Esophagus squamous epithelium (tissue), 5 donors: Measurements from ENCODE around the gene NOM1. TPM values are rescaled to one million over a fixed set of nuclear protein-coding genes. Genes with fewer than 3 reads are reported as not detected.

ENCODE experiments used
- DNase-seq: peaks from one replicate; lab custom pipeline; 2025; lab: John Stamatoyannopoulos, UW
- H3K27ac ChIP-seq, 4 donors: fragments of 200-600 bp; sonication (generic); one replicate each; pipeline ENCODE4 v1.5.1; 2016 to 2019; ENCODE audit warnings: mild to moderate bottlenecking in 1 of 4
- H3K27me3 ChIP-seq, 4 donors: fragments of 200-600 bp; sonication (generic); 1 replicate in 3 of 4; 2 replicates in 1 of 4; pipeline versions ENCODE4 v1.5.1 to v1.6.0; 2017 to 2021; ENCODE audit warnings: antibody characterized with exemption in 1 of 4
- H3K36me3 ChIP-seq, 3 donors: fragments of 200-600 bp; sonication (generic); one replicate each; pipeline ENCODE4 v1.5.1; 2016 to 2019
- H3K4me1 ChIP-seq, 3 donors: fragments of 200-600 bp; sonication (generic); one replicate each; pipeline ENCODE4 v1.5.1; 2017 to 2019
- H3K4me3 ChIP-seq, 4 donors: fragments of 200-600 bp; sonication (generic); 1 replicate in 3 of 4; 2 replicates in 1 of 4; pipeline ENCODE4 v1.5.1; 2016 to 2019; ENCODE audit warnings: mild to moderate bottlenecking in 2 of 4, moderate library complexity in 1 of 4
- H3K9me3 ChIP-seq, 3 donors: fragments of 200-600 bp; sonication (generic); one replicate each; pipeline ENCODE4 v1.5.1; 2016 to 2019
- POLR2A ChIP-seq, 4 donors: fragments of 450-650 bp; IDR thresholded peaks; one replicate each; pipeline ENCODE4 v1.6.1; 2017; ENCODE audit warnings: antibody characterized with exemption in 4 of 4, mild to moderate bottlenecking in 4 of 4, moderate library complexity in 3 of 4
- WGBS, 2 donors: methylation state at CpG; one replicate each; pipeline ENCODE4 v1.1.5; 2018; 5-methylcytosine and 5-hydroxymethylcytosine counted together
- intact Hi-C: fragments of 100-400 bp; cut with DNase I; formaldehyde crosslinking; loops from one replicate; pipeline ENCODE4 v1.15.0; 2022
- total RNA-seq, 4 donors: library from RNA; depleted of rRNA; stranded (reverse); fragments of >200 nt; gene quantifications; one replicate each; pipeline ENCODE4 v1.1.0, GENCODE V29; 2016
- TF ChIP-seq, protein P1 (sequence below), 6 experiments: fragments of 450-650 bp in 4 of 6; fragments of 200-600 bp in 2 of 6; sonication (generic) in 2 of 6; IDR thresholded peaks; one replicate each; pipeline ENCODE4 v1.5.1; 2016 to 2019; ENCODE audit warnings: antibody characterized with exemption in 6 of 6, mild to moderate bottlenecking in 4 of 6, moderate library complexity in 4 of 6
- donor health status: DM: yes; HTN: yes; CAD: no.

The NOM1 gene
- total RNA-seq, 4 donors from 2014 or later, result 4.6 to 26.9 (median 17.8) TPM

DNA sequence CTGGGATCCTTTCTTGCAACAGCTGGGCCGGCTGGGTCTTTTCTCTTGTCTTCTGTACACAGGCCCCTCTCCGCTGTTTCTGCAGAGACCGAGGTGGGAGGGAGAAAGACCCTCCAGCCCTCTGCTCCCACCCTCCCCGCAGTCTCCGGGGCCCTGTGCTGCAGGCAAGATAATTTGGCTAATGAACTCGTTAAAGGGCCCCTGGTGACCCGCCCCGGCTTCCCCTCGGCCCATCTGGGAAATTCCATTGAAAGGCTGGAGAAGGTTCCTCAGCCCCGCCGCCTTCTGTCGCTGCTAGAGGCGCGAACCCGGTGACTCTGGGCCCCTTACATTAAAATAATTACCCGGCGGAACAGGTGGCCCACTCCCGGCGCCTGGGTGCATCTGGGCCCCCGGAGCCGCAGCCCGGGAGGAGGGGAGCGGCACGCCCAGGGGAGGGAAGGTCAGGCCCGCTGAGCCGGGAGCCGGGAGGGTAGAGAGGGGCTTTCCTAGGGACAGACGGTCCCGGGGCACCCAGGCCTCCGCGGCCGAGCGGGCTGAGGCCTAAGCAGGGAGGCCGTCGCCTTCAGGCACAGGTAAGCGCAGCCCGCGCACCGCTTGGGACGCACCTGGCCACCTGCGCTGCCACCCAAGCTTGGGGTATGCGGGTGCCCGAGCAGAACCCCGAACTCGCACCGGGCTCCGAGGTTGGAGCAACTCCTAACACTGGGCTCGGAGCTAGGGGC is 68.3 kb downstream of the NOM1 start:
- H3K4me1 ChIP-seq, result peaks cover 15 to 42% (median 17%) of the 10 kb centered on the region in 3 donors
- no peaks in the 10 kb centered on the region for H3K36me3 ChIP-seq
- H3K27me3 ChIP-seq, result peaks cover 31 to 100% (median 55%) of the 10 kb centered on the region in 4 donors
- no peak overlapping the region for H3K4me3 ChIP-seq
- H3K9me3 ChIP-seq, result no peaks in the 10 kb centered on the region
- WGBS, 2 donors, result 4 to 30% methylated on average over 6 to 13 of the region's 48 CpGs
- no peak for DNase-seq
- TF ChIP-seq, protein P1, sequence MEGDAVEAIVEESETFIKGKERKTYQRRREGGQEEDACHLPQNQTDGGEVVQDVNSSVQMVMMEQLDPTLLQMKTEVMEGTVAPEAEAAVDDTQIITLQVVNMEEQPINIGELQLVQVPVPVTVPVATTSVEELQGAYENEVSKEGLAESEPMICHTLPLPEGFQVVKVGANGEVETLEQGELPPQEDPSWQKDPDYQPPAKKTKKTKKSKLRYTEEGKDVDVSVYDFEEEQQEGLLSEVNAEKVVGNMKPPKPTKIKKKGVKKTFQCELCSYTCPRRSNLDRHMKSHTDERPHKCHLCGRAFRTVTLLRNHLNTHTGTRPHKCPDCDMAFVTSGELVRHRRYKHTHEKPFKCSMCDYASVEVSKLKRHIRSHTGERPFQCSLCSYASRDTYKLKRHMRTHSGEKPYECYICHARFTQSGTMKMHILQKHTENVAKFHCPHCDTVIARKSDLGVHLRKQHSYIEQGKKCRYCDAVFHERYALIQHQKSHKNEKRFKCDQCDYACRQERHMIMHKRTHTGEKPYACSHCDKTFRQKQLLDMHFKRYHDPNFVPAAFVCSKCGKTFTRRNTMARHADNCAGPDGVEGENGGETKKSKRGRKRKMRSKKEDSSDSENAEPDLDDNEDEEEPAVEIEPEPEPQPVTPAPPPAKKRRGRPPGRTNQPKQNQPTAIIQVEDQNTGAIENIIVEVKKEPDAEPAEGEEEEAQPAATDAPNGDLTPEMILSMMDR (IDR thresholded peaks at IDR 0.05), result no peak
- no peak for TF ChIP-seq POLR2A (IDR thresholded peaks at IDR 0.05)
- intact Hi-C loops, result no loop called here
- no peak overlapping the region for H3K27ac ChIP-seq

DNA sequence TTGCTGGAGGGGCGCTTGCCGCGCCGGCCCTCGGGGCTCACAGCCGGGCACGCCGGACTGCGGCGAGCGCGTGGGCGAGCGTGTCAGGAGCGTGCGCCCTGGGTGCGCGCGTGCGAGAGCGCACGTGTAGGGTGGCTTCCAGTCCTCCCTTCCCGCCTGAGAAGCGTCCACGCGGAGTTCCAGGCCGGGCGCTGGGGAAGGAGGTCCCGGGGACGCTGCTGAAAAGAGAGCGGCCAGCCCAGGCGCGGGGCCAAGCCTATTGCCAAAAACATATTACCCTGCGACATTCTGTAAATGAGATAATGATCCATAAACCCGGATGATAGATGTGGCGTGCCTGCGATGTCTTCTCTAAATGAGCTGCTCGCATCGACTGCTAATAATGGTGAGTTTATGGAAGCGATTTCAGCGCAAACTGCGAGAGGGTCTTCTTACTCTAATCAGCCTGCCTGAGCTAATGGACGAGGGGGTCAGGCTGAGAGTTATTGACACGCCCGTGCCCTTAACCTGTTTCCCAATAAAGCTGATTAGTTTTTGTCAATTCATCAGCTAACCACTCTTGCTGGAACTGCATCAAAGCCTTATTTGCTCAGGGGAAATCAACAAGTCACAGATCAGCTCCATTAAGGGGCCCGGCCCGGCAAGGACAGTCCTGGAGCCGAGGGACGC is 69.0 kb downstream of the NOM1 start:
- Histone ChIP-seq H3K9me3 (no peaks in the 10 kb centered on the region), H3K27me3 (peaks cover 31 to 100% (median 55%) of the 10 kb centered on the region in 4 donors), H3K4me1 (peaks cover 15 to 42% (median 17%) of the 10 kb centered on the region in 3 donors), H3K36me3 (no peaks in the 10 kb centered on the region), H3K27ac (no peak overlapping the region), H3K4me3 (peak overlapping the region in 2 of 4 donors; percentile 26 to 45)
- TF ChIP-seq, protein P1 (IDR thresholded peaks at IDR 0.05), result no peak
- TF ChIP-seq POLR2A (IDR thresholded peaks at IDR 0.05), result no peak
- WGBS, 2 donors, result 9 to 15% methylated on average over 9 to 12 of the region's 49 CpGs
- intact Hi-C loops, result no loop called here
- no peak for DNase-seq

DNA sequence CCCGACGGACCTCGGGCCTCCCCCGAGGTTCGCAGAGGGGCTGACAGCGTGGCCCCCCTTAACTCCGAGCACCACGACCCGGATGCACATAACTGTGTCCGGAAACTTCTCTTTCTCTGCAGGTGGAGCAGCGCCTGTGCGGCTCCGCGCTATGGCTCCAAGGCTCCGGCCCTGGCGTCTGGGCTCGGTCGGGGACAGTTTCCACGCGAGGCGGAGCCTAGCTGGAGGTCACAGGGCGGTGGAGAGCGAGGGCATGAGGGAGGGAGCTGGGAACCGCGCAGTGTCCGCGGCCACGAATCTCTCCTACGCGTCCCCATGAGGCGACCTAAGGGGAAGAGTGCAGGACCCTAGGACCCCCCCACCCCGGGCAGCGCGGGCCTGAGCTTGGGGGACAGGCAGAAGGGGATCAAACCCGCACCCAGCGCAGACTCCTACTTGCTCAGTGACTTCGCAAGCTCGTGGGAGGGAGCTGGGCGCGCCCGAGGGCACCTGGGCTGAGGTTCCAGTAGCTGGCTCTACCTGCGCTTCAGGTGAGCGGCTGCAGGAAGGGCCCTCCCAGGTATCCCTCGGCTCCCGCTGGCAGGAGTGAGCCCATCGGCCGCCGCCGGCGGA is 69.6 kb downstream of the NOM1 start:
- Histone ChIP-seq H3K36me3 (no peaks in the 10 kb centered on the region), H3K9me3 (no peaks in the 10 kb centered on the region), H3K27me3 (peaks cover 31 to 100% (median 56%) of the 10 kb centered on the region in 4 donors), H3K4me3 (peak overlapping the region in 2 of 4 donors; percentile 26 to 45), H3K4me1 (peaks cover 15 to 42% (median 17%) of the 10 kb centered on the region in 3 donors), H3K27ac (no peak overlapping the region)
- intact Hi-C loops, result no loop called here
- 0 to 10% methylated on average over 1 to 7 of the region's 50 CpGs for WGBS, 2 donors
- TF ChIP-seq, protein P1 (IDR thresholded peaks at IDR 0.05), result no peak
- TF ChIP-seq POLR2A (IDR thresholded peaks at IDR 0.05), result no peak
- no peak for DNase-seq

DNA sequence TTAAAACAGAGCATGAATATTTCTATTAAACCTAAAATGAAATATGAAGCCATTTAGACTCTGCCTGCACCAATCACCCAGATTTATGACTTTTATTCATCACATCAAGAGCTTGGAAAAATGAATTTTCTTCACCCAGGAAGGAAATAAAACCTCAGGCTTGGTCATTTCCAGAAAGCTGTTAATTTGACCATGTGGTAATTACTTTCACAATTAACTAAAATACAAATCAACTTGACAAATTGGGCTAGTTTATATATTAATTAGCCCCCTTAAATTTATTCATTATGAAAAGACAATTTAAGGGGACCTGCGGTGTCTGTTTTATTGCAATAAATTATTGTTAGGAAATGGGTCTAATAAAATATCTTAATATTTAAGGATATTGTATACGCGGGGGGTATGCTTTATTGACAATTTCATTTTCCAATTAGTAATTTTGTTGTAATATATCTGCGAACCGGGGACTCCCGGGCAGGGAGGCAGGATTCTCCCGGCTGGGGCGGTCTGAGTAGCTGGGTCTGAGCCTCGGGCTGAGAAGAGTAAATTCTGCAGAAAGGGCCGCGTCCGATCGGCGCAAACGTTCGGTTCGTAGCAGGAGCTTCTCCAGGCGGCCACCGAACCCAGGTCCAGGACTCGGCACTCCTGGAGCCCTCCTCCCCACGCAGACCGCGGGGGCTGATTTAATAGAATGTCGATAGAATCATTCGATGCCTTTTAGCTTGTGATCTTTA is 70.4 kb downstream of the NOM1 start:
- 36 to 58% methylated on average over 25 of the region's 25 CpGs for WGBS, 2 donors
- intact Hi-C loops, result no loop called here
- TF ChIP-seq, protein P1 (IDR thresholded peaks at IDR 0.05), result no peak
- no peak for TF ChIP-seq POLR2A (IDR thresholded peaks at IDR 0.05)
- Histone ChIP-seq H3K27ac (no peak overlapping the region), H3K4me3 (no peak overlapping the region), H3K36me3 (no peaks in the 10 kb centered on the region), H3K4me1 (peaks cover 15 to 42% (median 17%) of the 10 kb centered on the region in 3 donors), H3K27me3 (peaks cover 31 to 100% (median 55%) of the 10 kb centered on the region in 4 donors), H3K9me3 (no peaks in the 10 kb centered on the region)
- no peak for DNase-seq
